ENCODE measurements around the gene GUK1. TPM values are rescaled to one million over a fixed set of nuclear protein-coding genes. Genes with fewer than 3 reads are reported as not detected.

GUK1 gene
- total and polyA plus RNA-seq, 2 of the 8 experiments (the other 6 are each of a cell fraction or from before 2014, with no cell fraction given): 68.5 to 183 TPM

GRCh38 chr1:228177721-228178710 lies 37.9 kb downstream of the GUK1 start:
- peaks cover 2% of the 10 kb centered on the region; the same call in 1 of the 2 replicates for H3K23me2 ChIP-seq (ENCODE audit: low read depth, low read length)
- DNase-seq (ENCODE audit: low read depth in 1 of 2, low spot score in 2 of 2): no peak
- H3K27ac ChIP-seq (ENCODE audit: low read depth, low read length): no peak overlapping the region
- peaks cover 0 to 6% (median 4%) of the 10 kb centered on the region in 4 experiments; a peak in 4 of 7 replicates for H3K4me1 ChIP-seq (replicated peaks in 1 of 4; ENCODE audit: control insufficient read depth in 3 of 4, insufficient read depth in 4 of 4, low read length in 3 of 4)
- H3K27me3 ChIP-seq (replicated peaks in 1 of 4; ENCODE audit: control insufficient read depth in 3 of 4, extremely low read depth in 1 of 4, insufficient read depth in 3 of 4, low read length in 3 of 4): no peaks in the 10 kb centered on the region
- no peak overlapping the region for H4K91ac ChIP-seq (replicated peaks; ENCODE audit: insufficient read length, low read length)
- H3K4me3 ChIP-seq (ENCODE audit: extremely low read depth in 1 of 4, insufficient read depth in 2 of 4, low read depth in 3 of 4, low read length in 4 of 4): no peak overlapping the region
- POLR2A ChIA-PET (ENCODE audit: partially characterized antibody): interaction anchor here (0.7 to 3.2 kb wide), 2 partner anchors 12 to 187 kb away, joined by 3 to 14 read pairs; partner anchors contain the start of gene IBA57
- H3K4me2 ChIP-seq (ENCODE audit: insufficient read depth in 1 of 2, low read depth in 2 of 2, low read length in 2 of 2): no peak overlapping the region
- H2BK120ac ChIP-seq (replicated peaks; ENCODE audit: low read depth, low read length): no peak overlapping the region
- H4K8ac ChIP-seq (ENCODE audit: extremely low read depth, insufficient read depth, low read length): no peak overlapping the region; the same call in 1 of the 2 replicates
- no peak overlapping the region for H2BK20ac ChIP-seq (ENCODE audit: low read length)
- H2BK12ac ChIP-seq (ENCODE audit: low read depth, low read length): no peak overlapping the region
- no peak overlapping the region for H3K4ac ChIP-seq (replicated peaks; ENCODE audit: insufficient read length, low read depth, low read length)
- no peak overlapping the region for H4K5ac ChIP-seq (ENCODE audit: insufficient read length, low read depth, low read length)
- peaks cover 3 to 8% of the 10 kb centered on the region in 2 experiments for H4K20me1 ChIP-seq (replicated peaks in 1 of 2; ENCODE audit: control insufficient read depth in 1 of 2, insufficient read depth in 2 of 2, low read length in 2 of 2)
- no peaks in the 10 kb centered on the region for H3K9me3 ChIP-seq (ENCODE audit: insufficient read depth in 2 of 2, low read depth in 1 of 2, low read length in 1 of 2)
- no peak overlapping the region for H2AFZ ChIP-seq (ENCODE audit: low read length)
- no peak overlapping the region for H2BK5ac ChIP-seq (ENCODE audit: low read depth, low read length)
- H3K36me3 ChIP-seq (ENCODE audit: control insufficient read depth in 2 of 4, insufficient read depth in 4 of 4, low read length in 3 of 4): no peaks in the 10 kb centered on the region; a peak in 1 of 8 replicates
- no peaks in the 10 kb centered on the region for H3K79me2 ChIP-seq (ENCODE audit: control insufficient read depth in 1 of 2, insufficient read depth in 2 of 2, low read length in 2 of 2)
- H3K23ac ChIP-seq (ENCODE audit: insufficient read length): no peak overlapping the region
- no peak overlapping the region for H3K14ac ChIP-seq (ENCODE audit: insufficient read length)
- H3K18ac ChIP-seq (ENCODE audit: extremely low read depth, low read length): no peak overlapping the region
- no peak overlapping the region for H3K9ac ChIP-seq (replicated peaks in 1 of 4; ENCODE audit: extremely low read depth in 1 of 4, low read depth in 3 of 4, low read length in 3 of 4)
- H2BK15ac ChIP-seq (ENCODE audit: low read length): no peak overlapping the region
- H3K56ac ChIP-seq (replicated peaks; ENCODE audit: insufficient read length, low read depth, low read length): no peak overlapping the region
- peaks cover 10% of the 10 kb centered on the region for H3K79me1 ChIP-seq (ENCODE audit: low read depth, low read length)
- FAIRE-seq: no peak
- WGBS, 2 experiments (ENCODE audit: extremely low coverage in 1 of 2, insufficient coverage in 1 of 2, insufficient read length in 1 of 2, insufficient replicate concordance in 2 of 2, low coverage in 1 of 2, low lambda C conversion rate in 2 of 2, missing lambda C conversion rate in 1 of 2): 90% methylated on average over 12 of the region's 12 CpGs; no CpG with 5 or more reads in 1 of the 2 experiments
- H2AK5ac ChIP-seq (ENCODE audit: low read depth, low read length): no peak overlapping the region
- CTCF ChIA-PET (ENCODE audit: partially characterized antibody): interaction anchor here (0.7 to 3.8 kb wide), 6 partner anchors 12 to 84 kb away, joined by 3 to 23 read pairs (median 4); partner anchors contain the start of gene IBA57
- no peak for TF ChIP-seq SP4 (IDR thresholded peaks at IDR 0.05; ENCODE audit: low read length)
- TF ChIP-seq CEBPB (IDR thresholded peaks at IDR 0.05; ENCODE audit: low read depth, low read length): no peak
- TF ChIP-seq KDM1A (IDR thresholded peaks at IDR 0.05; ENCODE audit: borderline replicate concordance, low read length): no peak
- TF ChIP-seq RXRA (IDR thresholded peaks at IDR 0.05; ENCODE audit: insufficient read depth, low read depth, low read length): no peak
- TF ChIP-seq SAP30 (IDR thresholded peaks at IDR 0.05; ENCODE audit: insufficient read depth, insufficient replicate concordance, low read length): no peak
- TF ChIP-seq CTBP2 (IDR thresholded peaks at IDR 0.05; ENCODE audit: borderline replicate concordance, insufficient read depth, insufficient read length, low read length): no peak
- no peak for TF ChIP-seq PHF8 (conservative IDR thresholded peaks at IDR 0.05; ENCODE audit: low read depth, low read length)
- no peak for TF ChIP-seq JUN (IDR thresholded peaks at IDR 0.05; ENCODE audit: low read depth, low read length)
- no peak for TF ChIP-seq ZNF274 (IDR thresholded peaks at IDR 0.05; ENCODE audit: borderline replicate concordance, extremely low read depth, low read length)
- no peak for TF ChIP-seq RNF2 (IDR thresholded peaks at IDR 0.05; ENCODE audit: borderline replicate concordance, low read depth, low read length, missing control alignments, poor library complexity, severe bottlenecking)
